GM19043 (cell line): Measurements from ENCODE around the gene AGR2.

Source experiments
- ATAC-seq: cut with Tn5 transposase; IDR thresholded peaks from one replicate; pipeline ENCODE4 v1.9.1; 2021; ENCODE audit warnings: low read depth; ENCODE audit not compliant: unreplicated experiment

The AGR2 gene

GRCh38 chr7:16813232-16813616 lies 8.4 kb upstream of the AGR2 start:
- no peak for ATAC-seq

- ATAC-seq, result no peak
Observed at GRCh38 chr7:16812542-16813231, 7.9 kb upstream of the AGR2 start.

GRCh38 chr7:16811551-16811950 lies 6.8 kb upstream of the AGR2 start:
- ATAC-seq, result no peak

- ATAC-seq, result no peak
Observed at GRCh38 chr7:16810573-16810972, 5.8 kb upstream of the AGR2 start.

- no peak for ATAC-seq
Observed at GRCh38 chr7:16810112-16810511, 5.3 kb upstream of the AGR2 start.

- no peak for ATAC-seq
Observed at GRCh38 chr7:16805441-16805840, 642 bp upstream of the AGR2 start.

GRCh38 chr7:16803881-16804673 lies 722 bp downstream of the AGR2 start:
- ATAC-seq, result no peak

GRCh38 chr7:16803125-16803524 lies 1.7 kb downstream of the AGR2 start:
- ATAC-seq, result no peak

- ATAC-seq, result no peak
Observed at GRCh38 chr7:16801579-16801978, 3.2 kb downstream of the AGR2 start.

GRCh38 chr7:16801111-16801542 lies 3.7 kb downstream of the AGR2 start:
- ATAC-seq, result no peak

- ATAC-seq, result no peak
Observed at GRCh38 chr7:16795624-16796023, 9.2 kb downstream of the AGR2 start.

- ATAC-seq, result no peak
Observed at GRCh38 chr7:16794986-16795385, 9.8 kb downstream of the AGR2 start.

- ATAC-seq, result no peak
Observed at GRCh38 chr7:16791905-16792698, 12.7 kb downstream of the AGR2 start.

- no peak for ATAC-seq
Observed at GRCh38 chr7:16791071-16791470, 13.7 kb downstream of the AGR2 start.

GRCh38 chr7:16787127-16787526 lies 17.7 kb downstream of the AGR2 start:
- ATAC-seq, result no peak

- ATAC-seq, result no peak
Observed at GRCh38 chr7:16786257-16786656, 18.5 kb downstream of the AGR2 start.

GRCh38 chr7:16785846-16786245 lies 19.0 kb downstream of the AGR2 start:
- ATAC-seq, result no peak

GRCh38 chr7:16785321-16785720 lies 19.5 kb downstream of the AGR2 start:
- no peak for ATAC-seq

- ATAC-seq, result no peak
Observed at GRCh38 chr7:16780596-16780995, 24.2 kb downstream of the AGR2 start.

- no peak for ATAC-seq
Observed at GRCh38 chr7:16779051-16779450, 25.7 kb downstream of the AGR2 start.

GRCh38 chr7:16778476-16778875 lies 26.3 kb downstream of the AGR2 start:
- ATAC-seq, result no peak
